H9 (cell line): ENCODE measurements around the gene GSE1. TPM values are rescaled to one million over a fixed set of nuclear protein-coding genes. Genes with fewer than 3 reads are reported as not detected.

Source experiments
- DNase-seq: peaks from one replicate; pipeline ENCODE4 v3.0.0-alpha.2; 2017
- H2AFZ ChIP-seq: one replicate; pipeline ENCODE4 v1.6.1; 2013; ENCODE audit warnings: mild to moderate bottlenecking, low read length, control low read depth, moderate library complexity
- H2AK5ac ChIP-seq: 2 replicates; pipeline ENCODE4 v1.6.1; 2013; ENCODE audit warnings: low read length, control low read depth, mixed read lengths; ENCODE audit not compliant: insufficient read length
- H2BK120ac ChIP-seq: one replicate; pipeline ENCODE4 v1.6.1; 2013; ENCODE audit warnings: low read depth, mild to moderate bottlenecking, low read length, control low read depth, inconsistent platforms; ENCODE audit not compliant: poor library complexity, severe bottlenecking
- H2BK12ac ChIP-seq: 2 replicates; pipeline ENCODE4 v1.6.1; 2013; ENCODE audit warnings: low read length, control low read depth, mixed read lengths, low read depth; ENCODE audit not compliant: insufficient read length
- H2BK15ac ChIP-seq: 2 replicates; pipeline ENCODE4 v1.6.1; 2013; ENCODE audit warnings: low read depth, low read length, control low read depth
- H2BK20ac ChIP-seq: one replicate; pipeline ENCODE4 v1.6.1; 2013; ENCODE audit warnings: low read depth, mild to moderate bottlenecking, low read length, control low read depth, inconsistent platforms; ENCODE audit not compliant: poor library complexity, severe bottlenecking
- H2BK5ac ChIP-seq: 2 replicates; pipeline ENCODE4 v1.6.1; 2013; ENCODE audit warnings: low read length, control low read depth, mixed read lengths; ENCODE audit not compliant: insufficient read length
- H3K14ac ChIP-seq: 2 replicates; pipeline ENCODE4 v1.6.1; 2013; ENCODE audit warnings: low read length, control low read depth; ENCODE audit not compliant: insufficient read depth
- H3K18ac ChIP-seq: 2 replicates; pipeline ENCODE4 v1.6.1; 2013; ENCODE audit warnings: low read depth, mild to moderate bottlenecking, mixed read lengths, low read length, control low read depth; ENCODE audit not compliant: insufficient read length
- H3K23ac ChIP-seq: 2 replicates; pipeline ENCODE4 v1.6.1; 2013; ENCODE audit warnings: low read length, control low read depth, mixed read lengths, low read depth; ENCODE audit not compliant: insufficient read length
- H3K23me2 ChIP-seq: 2 replicates; pipeline ENCODE4 v1.6.1; 2013; ENCODE audit warnings: low read depth, mild to moderate bottlenecking, mixed read lengths, low read length, control low read depth; ENCODE audit not compliant: insufficient read length, poor library complexity, severe bottlenecking
- H3K27ac ChIP-seq: 2 replicates; pipeline ENCODE4 v1.5.1; 2013; ENCODE audit warnings: low read length, control low read depth, mixed read lengths, low read depth; ENCODE audit not compliant: insufficient read length
- H3K27me3 ChIP-seq: 2 replicates; pipeline ENCODE4 v1.6.1; 2013; ENCODE audit warnings: low read length, control low read depth, inconsistent platforms; ENCODE audit not compliant: insufficient read depth
- H3K4ac ChIP-seq: 2 replicates; pipeline ENCODE4 v1.6.1; 2013; ENCODE audit warnings: low read depth, mild to moderate bottlenecking, control low read depth, inconsistent platforms, low read length, moderate library complexity
- H3K4me1 ChIP-seq: 2 replicates; pipeline ENCODE4 v1.6.1; 2013; ENCODE audit warnings: low read length, control low read depth, inconsistent platforms; ENCODE audit not compliant: insufficient read depth
- H3K4me2 ChIP-seq: 2 replicates; pipeline ENCODE4 v1.6.1; 2013; ENCODE audit warnings: low read length, control low read depth, mixed read lengths; ENCODE audit not compliant: insufficient read length, insufficient read depth
- H3K56ac ChIP-seq: 2 replicates; pipeline ENCODE4 v1.6.1; 2013; ENCODE audit warnings: low read depth, mild to moderate bottlenecking, mixed read lengths, low read length, control low read depth; ENCODE audit not compliant: insufficient read length
- H3K79me1 ChIP-seq: 2 replicates; pipeline ENCODE4 v1.6.1; 2013; ENCODE audit warnings: low read depth, mild to moderate bottlenecking, moderate library complexity, low read length, control low read depth, inconsistent platforms; ENCODE audit not compliant: insufficient read depth, poor library complexity, severe bottlenecking
- H3K79me2 ChIP-seq: 2 replicates; pipeline ENCODE4 v1.6.1; 2013; ENCODE audit warnings: low read length, control low read depth, inconsistent platforms; ENCODE audit not compliant: insufficient read depth
- H3K9ac ChIP-seq: 2 replicates; pipeline ENCODE4 v1.6.1; 2013; ENCODE audit warnings: low read length, control low read depth, mixed read lengths; ENCODE audit not compliant: insufficient read length; ENCODE audit errors: extremely low read depth
- H3K9me3 ChIP-seq: one replicate; pipeline ENCODE4 v1.6.1; 2013; ENCODE audit warnings: low read depth, low read length, inconsistent platforms; ENCODE audit not compliant: control insufficient read depth
- H3T11ph ChIP-seq: one replicate; pipeline ENCODE4 v1.6.1; 2013; ENCODE audit warnings: mild to moderate bottlenecking, low read length, control low read depth, inconsistent platforms
- H4K20me1 ChIP-seq: one replicate; pipeline ENCODE4 v1.6.1; 2013; ENCODE audit not compliant: control insufficient read depth, insufficient read length, insufficient read depth
- H4K5ac ChIP-seq: 2 replicates; pipeline ENCODE4 v1.6.1; 2013; ENCODE audit warnings: low read depth, mild to moderate bottlenecking, mixed read lengths, low read length, control low read depth; ENCODE audit not compliant: insufficient read length
- H4K8ac ChIP-seq: replicated peaks from 2 replicates; pipeline ENCODE4 v1.6.1; 2013; ENCODE audit warnings: low read length, control low read depth, mixed read lengths, low read depth; ENCODE audit not compliant: insufficient read length
- H4K91ac ChIP-seq: 2 replicates; pipeline ENCODE4 v1.6.1; 2013; ENCODE audit warnings: low read depth, mild to moderate bottlenecking, moderate library complexity, mixed read lengths, low read length, control low read depth; ENCODE audit not compliant: insufficient read length
- H3K27ac Mint-ChIP-seq, 3 experiments: 2 replicates in 2 of 3; 3 replicates in 1 of 3; pipeline ENCODE4 v1.8.0; 2020 to 2021; ENCODE audit warnings: mixed read lengths in 3 of 3, mild to moderate bottlenecking in 1 of 3, moderate library complexity in 1 of 3
- H3K27me3 Mint-ChIP-seq: 2 replicates; pipeline ENCODE4 v1.8.0; 2021; ENCODE audit warnings: low read depth, mild to moderate bottlenecking, moderate library complexity, mixed read lengths
- H3K36me3 Mint-ChIP-seq, 3 experiments: 2 replicates in 2 of 3; 3 replicates in 1 of 3; pipeline ENCODE4 v1.8.0; 2020 to 2021; ENCODE audit warnings: low read depth in 3 of 3, mixed read lengths in 3 of 3; ENCODE audit not compliant: insufficient read depth in 1 of 3
- H3K4me1 Mint-ChIP-seq, 2 experiments: 2 replicates each; pipeline ENCODE4 v1.8.0; 2020; ENCODE audit warnings: mixed read lengths in 2 of 2
- H3K4me3 Mint-ChIP-seq, 2 experiments: 2 replicates in 1 of 2; 3 replicates in 1 of 2; pipeline ENCODE4 v1.8.0; 2020 to 2021; ENCODE audit warnings: mild to moderate bottlenecking in 2 of 2, mixed read lengths in 2 of 2, moderate library complexity in 1 of 2
- H3K9me3 Mint-ChIP-seq, 2 experiments: 2 replicates in 1 of 2; 3 replicates in 1 of 2; pipeline ENCODE4 v1.8.0; 2020; ENCODE audit warnings: mild to moderate bottlenecking in 2 of 2, mixed read lengths in 2 of 2, moderate library complexity in 1 of 2
- CTCF ChIP-seq: fragments of 200-600 bp; sonication (generic); conservative IDR thresholded peaks from 3 replicates; pipeline ENCODE4 v1.8.0; 2021; ENCODE audit warnings: antibody characterized with exemption, mild to moderate bottlenecking
- WGBS: extraction: QIAGEN DNeasy Blood & Tissue Kit; methylation state at CpG from one replicate; pipeline ENCODE4 v1.1.7; 2013; ENCODE audit warnings: missing lambda C conversion rate, low lambda C conversion rate, mixed read lengths; ENCODE audit not compliant: insufficient read length; ENCODE audit errors: extremely low coverage; 5-methylcytosine and 5-hydroxymethylcytosine counted together
- total RNA-seq: library from RNA; stranded (reverse); gene quantifications from 2 replicates; pipeline ENCODE4 v1.2.1, GENCODE V29; 2021

The GSE1 gene
- total RNA-seq, 1 experiment from 2014 or later, result 125 TPM

- Histone ChIP-seq H2BK5ac (no peak overlapping the region), H2BK20ac (no peak overlapping the region), H3K23me2 (no peaks in the 10 kb centered on the region), H3K9ac (no peak overlapping the region), H2AK5ac (no peak overlapping the region), H3K18ac (no peak overlapping the region), H2AFZ (no peak overlapping the region), H3K4me2 (no peak overlapping the region), H3K27ac (no peak overlapping the region), H4K8ac (no peak overlapping the region), H3K27me3 (no peaks in the 10 kb centered on the region), H3K79me2 (peaks cover 74% of the 10 kb centered on the region; the same call in 1 of the 2 replicates), H3K23ac (no peak overlapping the region), H4K20me1 (peaks cover 8% of the 10 kb centered on the region), H3K4ac (no peak overlapping the region), H3K79me1 (peaks cover 15% of the 10 kb centered on the region), H3K56ac (no peak overlapping the region), H3T11ph (no peak overlapping the region), H2BK15ac (no peak overlapping the region), H4K5ac (no peak overlapping the region), H3K9me3 (no peaks in the 10 kb centered on the region), H2BK12ac (no peak overlapping the region), H2BK120ac (no peak overlapping the region), H3K14ac (no peak overlapping the region), H4K91ac (no peak overlapping the region), H3K4me1 (peaks cover 3% of the 10 kb centered on the region; the same call in 1 of the 2 replicates)
- no peak overlapping the region for H3K4me3 Mint-ChIP-seq
- H3K9me3 Mint-ChIP-seq, result no peaks in the 10 kb centered on the region
- H3K4me1 Mint-ChIP-seq, result peaks cover 72 to 77% of the 10 kb centered on the region in 2 experiments
- peaks cover 11 to 43% (median 27%) of the 10 kb centered on the region in 3 experiments; a peak in 6 of 7 replicates for H3K36me3 Mint-ChIP-seq
- WGBS, result no CpG with 5 or more reads among the region's 13 CpGs
- no peak for TF ChIP-seq CTCF
- no peak overlapping the region for H3K27ac Mint-ChIP-seq
- DNase-seq, result no peak
- H3K27me3 Mint-ChIP-seq, result no peaks in the 10 kb centered on the region
These were observed 8.7 kb downstream of the GSE1 start for GRCh38 chr16:85621698-85622428.
